ENCODE data around the gene CRELD1. TPM values are rescaled to one million over a fixed set of nuclear protein-coding genes. Genes with fewer than 3 reads are reported as not detected.

CRELD1 gene
- total RNA-seq, 6 experiments from 2014 or later, result 22.4 to 43.5 (median 30.5) TPM

DNA sequence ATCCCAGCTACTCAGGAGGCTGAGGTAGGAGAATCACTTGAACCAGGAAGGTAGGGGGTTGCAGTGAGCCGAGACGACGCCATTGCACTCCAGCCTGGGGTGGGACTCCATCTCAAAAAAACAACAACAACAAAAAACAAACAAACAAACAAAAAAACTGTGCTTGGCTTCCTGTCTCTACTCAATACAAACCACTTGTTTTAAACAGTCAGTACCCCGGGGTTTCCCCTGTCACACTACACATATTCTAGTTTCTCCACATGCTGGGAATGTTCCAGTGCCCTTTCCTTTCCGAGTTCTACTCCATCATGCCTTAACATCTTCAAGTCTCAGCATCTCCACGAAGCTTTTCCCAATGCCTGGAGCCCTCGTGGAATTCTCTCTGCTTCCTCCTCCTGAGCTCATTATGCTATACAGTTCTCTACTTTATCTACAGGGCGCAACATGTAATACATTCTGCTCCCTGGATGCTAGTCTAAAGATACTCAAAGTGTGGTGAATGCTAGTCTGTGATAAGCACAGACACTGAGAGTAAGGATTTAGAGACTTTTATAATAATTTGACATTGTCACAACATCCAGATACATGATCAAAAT is 45.2 kb downstream of the CRELD1 start:
- no peaks in the 10 kb centered on the region for H3K9me3 ChIP-seq
- H3K4me1 ChIP-seq, result peaks cover 0 to 30% (median 4%) of the 10 kb centered on the region in 4 donors
- H3K27ac ChIP-seq, result no peak overlapping the region
- ATAC-seq (no peak), DNase-seq (no peak)
- 86% methylated on average over 8 of the region's 8 CpGs for WGBS (ENCODE audit: insufficient coverage, low coverage, low lambda C conversion rate, missing lambda C conversion rate)
- intact Hi-C loops (cut with DNase I), result no loop called here
- TF ChIP-seq, protein P1, sequence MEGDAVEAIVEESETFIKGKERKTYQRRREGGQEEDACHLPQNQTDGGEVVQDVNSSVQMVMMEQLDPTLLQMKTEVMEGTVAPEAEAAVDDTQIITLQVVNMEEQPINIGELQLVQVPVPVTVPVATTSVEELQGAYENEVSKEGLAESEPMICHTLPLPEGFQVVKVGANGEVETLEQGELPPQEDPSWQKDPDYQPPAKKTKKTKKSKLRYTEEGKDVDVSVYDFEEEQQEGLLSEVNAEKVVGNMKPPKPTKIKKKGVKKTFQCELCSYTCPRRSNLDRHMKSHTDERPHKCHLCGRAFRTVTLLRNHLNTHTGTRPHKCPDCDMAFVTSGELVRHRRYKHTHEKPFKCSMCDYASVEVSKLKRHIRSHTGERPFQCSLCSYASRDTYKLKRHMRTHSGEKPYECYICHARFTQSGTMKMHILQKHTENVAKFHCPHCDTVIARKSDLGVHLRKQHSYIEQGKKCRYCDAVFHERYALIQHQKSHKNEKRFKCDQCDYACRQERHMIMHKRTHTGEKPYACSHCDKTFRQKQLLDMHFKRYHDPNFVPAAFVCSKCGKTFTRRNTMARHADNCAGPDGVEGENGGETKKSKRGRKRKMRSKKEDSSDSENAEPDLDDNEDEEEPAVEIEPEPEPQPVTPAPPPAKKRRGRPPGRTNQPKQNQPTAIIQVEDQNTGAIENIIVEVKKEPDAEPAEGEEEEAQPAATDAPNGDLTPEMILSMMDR (IDR thresholded peaks at IDR 0.05), result no peak
- TF ChIP-seq POLR2A (IDR thresholded peaks at IDR 0.05), result no peak
- no peaks in the 10 kb centered on the region for H3K27me3 ChIP-seq
- no peak overlapping the region for H3K4me3 ChIP-seq
- peaks cover 0 to 6% (median 0%) of the 10 kb centered on the region in 4 donors for H3K36me3 ChIP-seq

DNA sequence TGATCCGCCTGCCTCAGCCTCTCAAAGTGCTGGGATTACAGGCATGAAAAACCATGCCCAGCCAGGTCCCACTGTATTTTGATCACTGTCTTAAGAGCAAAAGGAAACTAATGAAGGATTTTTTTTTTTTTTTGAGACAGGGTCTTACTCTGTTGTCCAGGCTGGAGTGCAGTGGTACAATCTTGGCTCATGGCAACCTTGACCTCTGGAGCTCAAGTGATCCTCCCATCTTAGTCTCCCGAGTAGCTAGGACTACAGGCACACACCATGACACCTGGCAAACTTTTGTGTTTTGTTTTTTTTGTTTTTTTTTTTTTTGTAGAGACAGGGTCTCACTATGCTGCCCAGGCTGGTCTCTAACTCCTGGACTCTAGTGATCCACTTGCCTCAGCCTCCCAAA is 46.6 kb downstream of the CRELD1 start:
- Histone ChIP-seq H3K9me3 (no peaks in the 10 kb centered on the region), H3K4me1 (peaks cover 0 to 39% (median 7%) of the 10 kb centered on the region in 4 donors), H3K27me3 (no peaks in the 10 kb centered on the region), H3K36me3 (no peaks in the 10 kb centered on the region), H3K27ac (no peak overlapping the region), H3K4me3 (no peak overlapping the region)
- ATAC-seq (no peak), DNase-seq (no peak)
- 73% methylated on average over 1 of the region's 2 CpGs for whole genome bisulfite sequencing (ENCODE audit: insufficient coverage, low coverage, low lambda C conversion rate, missing lambda C conversion rate)
- no peak for TF ChIP-seq POLR2A (IDR thresholded peaks at IDR 0.05)
- TF ChIP-seq, protein P1 (IDR thresholded peaks at IDR 0.05), result no peak
- intact Hi-C loops (cut with DNase I), result no loop called here

GRCh38 chr3:9986230-9986725 is 52.6 kb downstream of the CRELD1 start:
- Histone ChIP-seq H3K4me3 (peak overlapping the region; percentile 77 to 100 (median 98)), H3K27ac (peak overlapping the region; percentile 34 to 83 (median 80)), H3K9me3 (no peaks in the 10 kb centered on the region), H3K36me3 (no peaks in the 10 kb centered on the region), H3K27me3 (no peaks in the 10 kb centered on the region), H3K4me1 (peaks cover 0 to 35% (median 7%) of the 10 kb centered on the region in 4 donors)
- 0% methylated on average over 7 of the region's 17 CpGs for WGBS (ENCODE audit: insufficient coverage, low coverage, low lambda C conversion rate, missing lambda C conversion rate)
- ATAC-seq, result peak in 3 of 4 donors; percentile 49 to 54 (median 49)
- no peak for DNase-seq
- intact Hi-C loops (cut with DNase I), result no loop called here
- TF ChIP-seq POLR2A (IDR thresholded peaks at IDR 0.05), result no peak
- TF ChIP-seq, protein P1 (IDR thresholded peaks at IDR 0.05), result no peak

DNA sequence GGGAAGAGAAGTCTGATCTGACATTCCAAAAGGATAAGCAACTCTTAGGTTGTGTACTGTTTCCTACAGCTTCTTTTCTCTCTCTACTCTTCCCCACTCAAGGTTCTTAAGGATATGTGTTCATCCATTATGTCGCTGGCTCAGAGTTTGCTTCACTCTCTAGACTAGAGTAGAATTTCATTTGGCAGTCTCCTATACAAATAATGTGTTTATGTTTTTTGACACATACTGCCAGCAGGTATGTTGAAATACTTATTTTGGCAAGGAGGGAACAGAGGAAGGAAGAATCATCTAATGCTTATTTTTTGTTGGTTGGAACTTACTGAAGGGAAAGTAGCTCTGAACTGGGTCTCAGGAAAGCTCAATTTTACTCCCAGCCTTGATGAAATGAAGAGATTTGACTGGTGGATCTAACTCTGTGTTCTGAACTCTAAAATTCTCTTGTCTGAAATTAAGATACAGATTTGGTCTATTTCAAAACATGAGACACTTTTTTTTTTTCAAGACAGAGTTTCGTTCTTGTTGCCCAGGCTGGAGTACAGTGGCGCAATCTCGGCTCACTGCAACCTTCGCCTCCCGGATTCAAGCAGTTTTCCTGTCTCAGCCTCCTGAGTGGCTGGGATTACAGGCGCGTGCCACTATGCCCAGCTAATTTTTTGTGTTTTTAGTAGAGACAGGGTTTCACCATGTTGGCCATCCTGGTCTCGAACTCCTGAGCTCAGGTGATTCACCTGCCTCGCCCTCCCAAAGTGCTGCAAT is 60.6 kb downstream of the CRELD1 start:
- Histone ChIP-seq H3K9me3 (no peaks in the 10 kb centered on the region), H3K27ac (no peak overlapping the region), H3K27me3 (no peaks in the 10 kb centered on the region), H3K4me3 (no peak overlapping the region), H3K36me3 (no peaks in the 10 kb centered on the region), H3K4me1 (no peaks in the 10 kb centered on the region)
- TF ChIP-seq POLR2A (IDR thresholded peaks at IDR 0.05), result no peak
- TF ChIP-seq, protein P1 (IDR thresholded peaks at IDR 0.05), result no peak
- intact Hi-C loops (cut with DNase I), result no loop called here
- peak in 3 of 4 donors; percentile 35 to 67 (median 36) for ATAC-seq
- DNase-seq, result no peak
- WGBS (ENCODE audit: insufficient coverage, low coverage, low lambda C conversion rate, missing lambda C conversion rate), result 80% methylated on average over 10 of the region's 10 CpGs

Small RNAs within 50 kb of the gene (small RNA-seq; reads per million reads assigned to genes)
- gene RNU6-882P, result 0 reads per million in 2 experiments

Other genes with a start within 250 kb of the CRELD1 start
- not detected for gene CPNE9, start 230.0 kb upstream of the CRELD1 start, total RNA-seq
- 1 to 10 TPM; 3.5 to 5.4 (median 5.1) TPM for gene BRPF1, start 202.1 kb upstream of the CRELD1 start, total RNA-seq
- gene OGG1, start 183.9 kb upstream of the CRELD1 start, total RNA-seq, result 10 to 100 TPM; 12.3 to 27.8 (median 15.7) TPM
- 10 to 100 TPM; 10.8 to 33.4 (median 24.5) TPM for gene CAMK1, start 163.9 kb upstream of the CRELD1 start, total RNA-seq
- gene TADA3, start 141.4 kb upstream of the CRELD1 start, total RNA-seq, result 10 to 100 TPM; 24.6 to 43.8 (median 28.1) TPM
- gene ARPC4, start 140.8 kb upstream of the CRELD1 start, total RNA-seq, result 10 to 100 TPM; 42.0 to 80.3 (median 57.3) TPM
- 10 to 100 TPM in 3 of 6 experiments, 1 to 10 TPM in 3; 4.5 to 11.0 (median 8.6) TPM for gene TTLL3, start 123.6 kb upstream of the CRELD1 start, total RNA-seq
- 10 to 100 TPM; 15.8 to 34.6 (median 22.4) TPM for gene RPUSD3, start 89.8 kb upstream of the CRELD1 start, total RNA-seq
- 100 to 1,000 TPM in 1 of 6 experiments, 10 to 100 TPM in 1, 1 to 10 TPM in 4; 1.0 to 101 (median 2.7) TPM for gene CIDEC, start 53.6 kb upstream of the CRELD1 start, total RNA-seq
- gene JAGN1, start 43.2 kb upstream of the CRELD1 start, total RNA-seq, result 10 to 100 TPM; 20.5 to 40.6 (median 26.5) TPM
- gene IL17RE, start 31.0 kb upstream of the CRELD1 start, total RNA-seq, result 1 to 10 TPM; 1.1 to 4.6 (median 2.2) TPM
- 10 to 100 TPM; 19.5 to 53.4 (median 40.1) TPM for gene IL17RC, start 16.7 kb upstream of the CRELD1 start, total RNA-seq
- gene PRRT3, start 18.6 kb downstream of the CRELD1 start, total RNA-seq, result under 1 TPM; 0.19 to 0.92 (median 0.35) TPM
- 10 to 100 TPM; 37.3 to 67.9 (median 51.2) TPM for gene EMC3, start 53.0 kb downstream of the CRELD1 start, total RNA-seq
- gene FANCD2, start 92.6 kb downstream of the CRELD1 start, total RNA-seq, result 1 to 10 TPM in 4 of 6 experiments, under 1 TPM in 2; 0.40 to 4.8 (median 1.8) TPM
- gene FANCD2OS, start 174.4 kb downstream of the CRELD1 start, total RNA-seq, result not detected
- gene BRK1, start 181.8 kb downstream of the CRELD1 start, total RNA-seq, result 10 to 100 TPM; 41.2 to 55.3 (median 42.7) TPM
- gene VHL, start 207.9 kb downstream of the CRELD1 start, total RNA-seq, result 10 to 100 TPM; 15.5 to 25.2 (median 19.9) TPM
- gene IRAK2, start 231.1 kb downstream of the CRELD1 start, total RNA-seq, result 10 to 100 TPM in 3 of 6 experiments, 1 to 10 TPM in 3; 4.2 to 16.0 (median 8.4) TPM

Measured in right lobe of liver (tissue), 6 donors.